ENCODE results near the gene AP1M1. TPM values are rescaled to one million over a fixed set of nuclear protein-coding genes. Genes with fewer than 3 reads are reported as not detected.

AP1M1 gene
- total RNA-seq, 6 donors from 2014 or later: 45.7 to 87.7 (median 62.5) TPM

DNA sequence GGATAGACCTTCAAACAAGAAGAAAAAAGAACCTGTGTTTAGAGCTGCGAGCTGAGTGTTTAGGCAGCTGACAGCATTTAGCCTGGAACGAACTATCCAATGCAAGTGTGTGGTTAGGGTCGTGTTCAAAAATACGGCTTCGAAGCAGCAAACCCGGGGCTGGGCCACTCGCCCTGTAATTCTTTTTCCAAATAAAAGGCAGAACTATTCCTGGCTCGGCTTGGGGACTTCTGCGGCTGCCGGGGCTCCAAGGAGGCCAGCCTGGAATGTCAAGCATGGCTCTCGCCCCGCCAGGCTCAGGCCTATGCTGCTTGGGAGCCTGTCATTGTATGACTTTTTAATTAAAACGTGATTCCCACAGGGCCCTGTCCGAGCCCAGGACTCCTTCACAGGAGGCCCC lies 75.2 kb downstream of the AP1M1 start:
- H3K4me3 ChIP-seq: no peak overlapping the region
- peak in 1 of 2 donors; percentile 57 for DNase-seq
- H3K36me3 ChIP-seq: no peaks in the 10 kb centered on the region
- H3K4me1 ChIP-seq: peaks cover 0 to 7% (median 0%) of the 10 kb centered on the region in 4 donors
- no peak for TF ChIP-seq POLR2AphosphoS5 (IDR thresholded peaks at IDR 0.05)
- TF ChIP-seq, protein P1, sequence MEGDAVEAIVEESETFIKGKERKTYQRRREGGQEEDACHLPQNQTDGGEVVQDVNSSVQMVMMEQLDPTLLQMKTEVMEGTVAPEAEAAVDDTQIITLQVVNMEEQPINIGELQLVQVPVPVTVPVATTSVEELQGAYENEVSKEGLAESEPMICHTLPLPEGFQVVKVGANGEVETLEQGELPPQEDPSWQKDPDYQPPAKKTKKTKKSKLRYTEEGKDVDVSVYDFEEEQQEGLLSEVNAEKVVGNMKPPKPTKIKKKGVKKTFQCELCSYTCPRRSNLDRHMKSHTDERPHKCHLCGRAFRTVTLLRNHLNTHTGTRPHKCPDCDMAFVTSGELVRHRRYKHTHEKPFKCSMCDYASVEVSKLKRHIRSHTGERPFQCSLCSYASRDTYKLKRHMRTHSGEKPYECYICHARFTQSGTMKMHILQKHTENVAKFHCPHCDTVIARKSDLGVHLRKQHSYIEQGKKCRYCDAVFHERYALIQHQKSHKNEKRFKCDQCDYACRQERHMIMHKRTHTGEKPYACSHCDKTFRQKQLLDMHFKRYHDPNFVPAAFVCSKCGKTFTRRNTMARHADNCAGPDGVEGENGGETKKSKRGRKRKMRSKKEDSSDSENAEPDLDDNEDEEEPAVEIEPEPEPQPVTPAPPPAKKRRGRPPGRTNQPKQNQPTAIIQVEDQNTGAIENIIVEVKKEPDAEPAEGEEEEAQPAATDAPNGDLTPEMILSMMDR (IDR thresholded peaks at IDR 0.05): no peak
- no peak for TF ChIP-seq POLR2A (IDR thresholded peaks at IDR 0.05)
- no peak for TF ChIP-seq EP300 (IDR thresholded peaks at IDR 0.05)
- no peaks in the 10 kb centered on the region for H3K27me3 ChIP-seq
- 56 to 71% methylated on average over 14 of the region's 14 CpGs for WGBS, 2 donors
- peak overlapping the region; percentile 40 to 51 (median 46) for H3K27ac ChIP-seq
- peak in 1 of 2 donors; percentile 61 for ATAC-seq (ENCODE audit: low FRiP score in 2 of 2)
- no peaks in the 10 kb centered on the region for H3K9me3 ChIP-seq

DNA sequence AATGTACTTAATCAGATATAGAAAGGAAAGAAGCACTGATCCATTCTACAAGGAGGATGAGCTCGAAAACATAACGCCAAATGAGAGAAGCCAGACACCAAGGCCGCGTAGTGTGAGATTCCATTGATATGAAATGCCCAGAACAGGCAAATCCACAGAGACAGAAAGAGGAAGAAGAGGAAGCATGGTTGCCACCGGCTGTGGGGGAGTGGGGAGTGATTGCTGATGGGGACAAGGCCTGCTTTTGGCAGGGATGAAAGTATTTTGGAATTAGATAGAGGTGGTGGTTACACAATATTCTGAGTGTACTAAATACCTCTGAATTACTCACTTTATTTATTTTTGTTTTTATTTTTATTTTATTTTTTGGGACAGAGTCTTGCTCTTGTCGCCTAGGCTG lies 76.7 kb downstream of the AP1M1 start:
- no peak for TF ChIP-seq POLR2AphosphoS5 (IDR thresholded peaks at IDR 0.05)
- ATAC-seq (ENCODE audit: low FRiP score in 2 of 2) (no peak), DNase-seq (no peak)
- 65 to 76% methylated on average over 6 of the region's 6 CpGs for WGBS, 2 donors
- Histone ChIP-seq H3K27ac (peak overlapping the region in 1 of 4 donors; percentile 45), H3K27me3 (no peaks in the 10 kb centered on the region), H3K4me3 (no peak overlapping the region), H3K9me3 (no peaks in the 10 kb centered on the region), H3K36me3 (no peaks in the 10 kb centered on the region), H3K4me1 (peaks cover 4 to 17% (median 7%) of the 10 kb centered on the region in 4 donors)

DNA sequence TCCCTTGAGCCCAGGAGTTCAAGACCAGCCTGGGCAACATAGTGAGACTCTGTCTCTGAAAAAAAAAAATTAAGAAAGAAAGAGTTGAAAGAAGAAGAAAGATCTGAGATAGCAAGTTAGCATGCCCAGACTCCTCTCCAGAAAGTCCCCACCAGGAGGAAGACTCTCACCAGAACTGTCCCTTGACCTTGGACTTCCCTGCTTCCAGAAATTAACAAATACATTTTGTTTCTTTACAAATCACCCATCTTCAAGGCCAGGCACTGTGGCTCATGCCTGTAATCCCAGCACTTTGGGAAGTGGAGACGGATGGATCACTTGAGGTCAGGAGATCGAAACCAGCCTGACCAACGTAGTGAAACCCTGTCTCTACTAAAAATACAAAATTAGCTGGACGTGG lies 82.6 kb downstream of the AP1M1 start:
- H3K9me3 ChIP-seq: no peaks in the 10 kb centered on the region
- no peak for TF ChIP-seq POLR2A (IDR thresholded peaks at IDR 0.05)
- no peak for TF ChIP-seq EP300 (IDR thresholded peaks at IDR 0.05)
- TF ChIP-seq, protein P1 (IDR thresholded peaks at IDR 0.05): no peak
- no peak for TF ChIP-seq POLR2AphosphoS5 (IDR thresholded peaks at IDR 0.05)
- WGBS, 2 donors: 81 to 92% methylated on average over 4 of the region's 4 CpGs
- H3K27ac ChIP-seq: no peak overlapping the region
- no peak overlapping the region for H3K4me3 ChIP-seq
- ATAC-seq (ENCODE audit: low FRiP score in 2 of 2) (no peak), DNase-seq (no peak)
- H3K4me1 ChIP-seq: peaks cover 39 to 53% (median 46%) of the 10 kb centered on the region in 4 donors
- H3K36me3 ChIP-seq: no peaks in the 10 kb centered on the region
- no peaks in the 10 kb centered on the region for H3K27me3 ChIP-seq

DNA sequence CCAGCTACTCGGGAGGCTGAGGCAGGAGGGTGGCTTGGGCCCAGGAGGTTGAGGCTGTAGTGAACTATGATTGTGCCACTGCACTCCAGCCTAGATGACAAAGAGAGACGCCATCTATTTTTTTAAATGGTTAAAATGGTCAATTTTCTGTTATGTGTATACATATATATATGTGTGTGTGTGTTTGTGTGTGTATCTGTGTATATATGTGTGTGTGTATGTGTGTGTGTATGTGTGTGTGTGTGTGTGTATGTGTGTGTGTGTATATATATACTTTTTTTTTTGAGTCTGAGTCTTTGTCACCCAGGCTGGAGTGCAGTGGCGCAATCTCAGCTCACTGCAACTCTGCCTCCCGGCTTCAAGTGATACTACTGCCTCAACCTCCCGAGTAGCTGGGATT lies 84.0 kb downstream of the AP1M1 start:
- TF ChIP-seq, protein P1 (IDR thresholded peaks at IDR 0.05): no peak
- TF ChIP-seq POLR2AphosphoS5 (IDR thresholded peaks at IDR 0.05): no peak
- no peak for TF ChIP-seq POLR2A (IDR thresholded peaks at IDR 0.05)
- no peak for TF ChIP-seq EP300 (IDR thresholded peaks at IDR 0.05)
- Histone ChIP-seq H3K27ac (peak overlapping the region; percentile 91 to 95 (median 94)), H3K27me3 (no peaks in the 10 kb centered on the region), H3K4me1 (peaks cover 51 to 67% (median 60%) of the 10 kb centered on the region in 4 donors), H3K9me3 (no peaks in the 10 kb centered on the region), H3K4me3 (no peak overlapping the region), H3K36me3 (no peaks in the 10 kb centered on the region)
- DNase-seq: no peak
- WGBS, 2 donors: 81 to 83% methylated on average over 5 of the region's 5 CpGs
- ATAC-seq (ENCODE audit: low FRiP score in 2 of 2): no peak

DNA sequence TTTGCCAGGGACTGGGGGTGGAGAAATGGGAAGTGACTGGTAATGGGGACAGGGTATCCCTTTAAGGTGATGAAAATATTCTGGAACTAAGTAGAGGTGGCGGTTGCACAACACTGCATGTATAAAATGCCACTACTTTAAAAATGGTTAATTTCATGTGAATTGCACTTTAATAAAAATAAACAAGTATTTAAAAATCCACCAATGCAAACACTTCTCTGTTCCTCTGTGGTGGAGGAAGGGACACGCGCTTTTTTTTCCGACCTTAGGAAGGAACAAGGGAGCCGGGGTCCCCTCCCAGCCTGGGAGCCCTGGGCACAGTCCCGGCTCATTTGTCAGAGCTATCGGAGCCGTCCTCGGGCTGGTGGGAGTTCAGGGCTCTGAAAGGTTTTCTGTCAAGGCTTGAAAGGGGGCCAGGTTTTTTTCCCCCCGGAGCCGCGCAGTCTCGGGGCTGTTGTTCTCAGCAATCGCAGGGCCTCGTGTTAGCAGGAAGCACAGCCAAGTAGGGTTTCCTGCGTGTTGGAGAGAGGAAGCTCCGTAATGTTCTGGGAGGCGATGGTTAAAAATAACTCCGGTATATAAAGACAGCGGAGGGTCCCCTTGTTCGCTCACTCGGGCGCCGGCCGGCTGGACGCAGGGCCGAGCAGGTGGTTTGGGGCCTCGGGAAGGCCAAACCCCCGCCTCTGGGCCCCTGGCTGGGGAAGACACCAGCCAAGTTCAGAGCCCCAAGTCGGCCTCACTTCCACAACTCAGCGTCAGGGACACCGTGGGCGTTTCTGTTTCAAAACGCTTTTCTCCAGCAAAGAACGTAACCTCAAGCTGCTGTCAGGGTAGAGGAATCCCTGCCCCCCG lies 85.7 kb downstream of the AP1M1 start:
- H3K4me1 ChIP-seq: peaks cover 56 to 71% (median 61%) of the 10 kb centered on the region in 4 donors
- peak overlapping the region in 3 of 4 donors; percentile 13 to 36 (median 17) for H3K4me3 ChIP-seq
- no peaks in the 10 kb centered on the region for H3K9me3 ChIP-seq
- DNase-seq: peak; percentile 76 to 92
- H3K27me3 ChIP-seq: no peaks in the 10 kb centered on the region
- TF ChIP-seq EP300 (IDR thresholded peaks at IDR 0.05) (peak in 3 of 4 donors; percentile 43 to 75 (median 58)), POLR2A (IDR thresholded peaks at IDR 0.05) (peak in 3 of 4 donors; percentile 62 to 85 (median 83)), POLR2AphosphoS5 (IDR thresholded peaks at IDR 0.05) (peak; percentile 81 to 87)
- TF ChIP-seq, protein P1 (IDR thresholded peaks at IDR 0.05): no peak
- peak overlapping the region; percentile 91 to 95 (median 94) for H3K27ac ChIP-seq
- WGBS, 2 donors: 5 to 8% methylated on average over 20 to 30 of the region's 36 CpGs
- H3K36me3 ChIP-seq: no peaks in the 10 kb centered on the region
- ATAC-seq (ENCODE audit: low FRiP score in 2 of 2): peak; percentile 84 to 87
